Stimulated activated CD4-positive, alpha-beta T cell treated with anti-CD3 and anti-CD28 coated beads, Interleukin-15, amount 100 ng/mL, for 24 hours (primary cell): Measurements from ENCODE around the gene ARMC3.

Source experiments
- DNase-seq: peaks from one replicate; pipeline ENCODE4 v3.0.0-alpha.2; 2020

The ARMC3 gene

GRCh38 chr10:23081221-23081750 lies 153.4 kb downstream of the ARMC3 start:
- no peak for DNase-seq

GRCh38 chr10:23081891-23082290 lies 154.0 kb downstream of the ARMC3 start:
- no peak for DNase-seq
